Brain microvascular endothelial cell (primary cell): Measurements from ENCODE around the gene TFEB.

Experiments
- DNase-seq: peaks from one replicate; pipeline ENCODE4 v3.0.0-alpha.2; 2020
- H3K27ac ChIP-seq: fragments of 250-450 bp; sonication (Bioruptor Pico); 2 replicates; pipeline ENCODE4 v1.5.1; 2020; ENCODE audit warnings: mild to moderate bottlenecking, moderate library complexity
- H3K27me3 ChIP-seq: fragments of 250-450 bp; sonication (Bioruptor Pico); replicated peaks from 2 replicates; pipeline ENCODE4 v1.5.1; 2020; ENCODE audit warnings: mild to moderate bottlenecking
- H3K36me3 ChIP-seq: fragments of 250-450 bp; sonication (Bioruptor Pico); replicated peaks from 2 replicates; pipeline ENCODE4 v1.5.1; 2020; ENCODE audit warnings: mild to moderate bottlenecking
- H3K4me3 ChIP-seq: 2 replicates; pipeline ENCODE4 v1.5.1; 2011; ENCODE audit warnings: low read depth, mild to moderate bottlenecking, control low read depth, low read length, moderate library complexity
- CTCF ChIP-seq: IDR thresholded peaks from 2 replicates; pipeline ENCODE4 v1.5.1; 2011; ENCODE audit warnings: low read depth, mild to moderate bottlenecking, moderate library complexity, low read length, control low read depth, inconsistent platforms; ENCODE audit errors: missing control alignments
- in situ Hi-C: cut with HindIII; loops from 2 replicates; pipeline ENCODE4 v1.10.0; 2017; ENCODE audit warnings: low sequenced_read_pairs, low pct_ligation_motif_present

Gene TFEB

GRCh38 chr6:41748102-41748477, 12.7 kb upstream of the TFEB start:
- DNase-seq: no peak
- in situ Hi-C loops: no loop called here
- Histone ChIP-seq H3K4me3 (no peak overlapping the region), H3K36me3 (no peaks in the 10 kb centered on the region), H3K27ac (no peak overlapping the region), H3K27me3 (no peaks in the 10 kb centered on the region)
- no peak for TF ChIP-seq CTCF

- DNase-seq: no peak
- in situ Hi-C loops: no loop called here
- no peak for TF ChIP-seq CTCF
Measured at GRCh38 chr6:41747256-41748101, 12.1 kb upstream of the TFEB start, which contains the start of gene PGC. Gene PGC, minus strand, starts transcription at chr6:41747397. Its CDS starts 63 bp downstream, at chr6:41747334.

GRCh38 chr6:41746107-41746506, 10.7 kb upstream of the TFEB start:
- no peaks in the 10 kb centered on the region for H3K27me3 ChIP-seq
- in situ Hi-C loops: no loop called here
- H3K36me3 ChIP-seq: no peaks in the 10 kb centered on the region
- H3K4me3 ChIP-seq: no peak overlapping the region
- TF ChIP-seq CTCF: no peak
- DNase-seq: no peak
- no peak overlapping the region for H3K27ac ChIP-seq

More at GRCh38 chr6:41747256-41748101, 12.1 kb upstream of the TFEB start, which contains the start of gene PGC:
- no peaks in the 10 kb centered on the region for H3K36me3 ChIP-seq
- H3K27ac ChIP-seq: no peak within 1 kb of the TSS
- no peaks in the 10 kb centered on the region for H3K27me3 ChIP-seq
- no peak within 1 kb of the TSS for H3K4me3 ChIP-seq

- no peak for TF ChIP-seq CTCF
- Histone ChIP-seq H3K36me3 (no peaks in the 10 kb centered on the region), H3K27ac (no peak overlapping the region), H3K27me3 (no peaks in the 10 kb centered on the region), H3K4me3 (no peak overlapping the region)
- DNase-seq: no peak
- in situ Hi-C loops: no loop called here
Measured at GRCh38 chr6:41744236-41744787, 8.9 kb upstream of the TFEB start.

GRCh38 chr6:41743406-41744235, 8.2 kb upstream of the TFEB start:
- no peak overlapping the region for H3K4me3 ChIP-seq
- no peak for DNase-seq
- in situ Hi-C loops: no loop called here
- TF ChIP-seq CTCF: no peak
- H3K36me3 ChIP-seq: no peaks in the 10 kb centered on the region
- H3K27ac ChIP-seq: no peak overlapping the region
- no peaks in the 10 kb centered on the region for H3K27me3 ChIP-seq
